HepG2 (cell line): Measurements from ENCODE around the gene NFS1. TPM values are rescaled to one million over a fixed set of nuclear protein-coding genes. Genes with fewer than 3 reads are reported as not detected.

Source experiments
- FOXM1 ChIP-seq: sonication (generic); formaldehyde crosslinking; IDR thresholded peaks from 2 replicates; pipeline ENCODE4 v1.5.0; 2020; ENCODE audit warnings: missing genetic modification reagents
- HNF4G ChIP-seq, 2 experiments: sonication (generic) in 1 of 2; formaldehyde crosslinking in 1 of 2; IDR thresholded peaks; 2 replicates each; pipeline versions ENCODE4 v1.4.0 to v1.6.1; 2011 to 2020; ENCODE audit warnings: borderline replicate concordance in 2 of 2, low read depth in 2 of 2, mild to moderate bottlenecking in 2 of 2, low read length in 1 of 2, missing genetic modification reagents in 1 of 2, moderate library complexity in 1 of 2
- JARID2 ChIP-seq: sonication (generic); formaldehyde crosslinking; IDR thresholded peaks from 2 replicates; pipeline ENCODE4 v1.8.1; 2023; ENCODE audit warnings: missing genetic modification reagents, inconsistent platforms; ENCODE audit not compliant: insufficient replicate concordance
- MIXL1 ChIP-seq: IDR thresholded peaks from 2 replicates; pipeline ENCODE4 v1.6.1; 2016
- NR2F6 ChIP-seq, 2 experiments: IDR thresholded peaks; 2 replicates each; pipeline ENCODE4 v1.6.1; 2016; ENCODE audit warnings: antibody characterized with exemption in 1 of 2, mild to moderate bottlenecking in 1 of 2
- PHF8 ChIP-seq: sonication (generic); formaldehyde crosslinking; IDR thresholded peaks from 2 replicates; pipeline ENCODE4 v1.5.0; 2020; ENCODE audit warnings: missing genetic modification reagents
- POLR2G ChIP-seq: fragments of 200-400 bp; formaldehyde crosslinking; IDR thresholded peaks from 2 replicates; pipeline ENCODE4 v1.6.1; 2018; ENCODE audit warnings: mild to moderate bottlenecking, low read depth, low read length, moderate library complexity
- TEAD3 ChIP-seq: optimal IDR thresholded peaks from 2 replicates; pipeline ENCODE3; 2016; ENCODE audit warnings: borderline replicate concordance
- U2AF1 ChIP-seq: fragments of 200-400 bp; formaldehyde crosslinking; optimal IDR thresholded peaks from 2 replicates; pipeline ENCODE3; 2017; ENCODE audit warnings: mild to moderate bottlenecking, low read depth, low read length
- ZNF256 ChIP-seq: sonication (generic); formaldehyde crosslinking; conservative IDR thresholded peaks from 2 replicates; pipeline ENCODE4 v1.4.0; 2020; ENCODE audit warnings: missing genetic modification reagents
- ZNF3 ChIP-seq: IDR thresholded peaks from 2 replicates; pipeline ENCODE4 v1.7.0; 2017; ENCODE audit warnings: inconsistent platforms
- ZNF431 ChIP-seq: sonication (generic); formaldehyde crosslinking; IDR thresholded peaks from 2 replicates; pipeline ENCODE4 v1.9.0; 2022; ENCODE audit warnings: missing genetic modification reagents, low read depth, mild to moderate bottlenecking, borderline replicate concordance
- ZNF501 ChIP-seq: sonication (generic); formaldehyde crosslinking; IDR thresholded peaks from 2 replicates; pipeline ENCODE4 v1.5.1; 2020; ENCODE audit warnings: mild to moderate bottlenecking, moderate library complexity, missing genetic modification reagents
- ZNF614 ChIP-seq: IDR thresholded peaks from 2 replicates; pipeline ENCODE4 v1.6.1; 2018; ENCODE audit warnings: missing biosample characterization, missing genetic modification reagents, inconsistent platforms, borderline replicate concordance
- ZNF790 ChIP-seq: sonication (generic); formaldehyde crosslinking; IDR thresholded peaks from 2 replicates; pipeline ENCODE4 v1.8.0; 2022; ENCODE audit warnings: missing genetic modification reagents, mild to moderate bottlenecking, borderline replicate concordance
- polyA plus RNA-seq, 8 experiments: library from polyadenylated mRNA; depleted of rRNA in 3 of 8; stranded (reverse) in 7 of 8; unstranded in 1 of 8; fragments of >200 nt; fragmentation: Illumina TruSeq in 4 of 8; extraction: Trizol in 4 of 8; gene quantifications; 2 replicates each; pipeline versions ENCODE4 v1.2.1 to v1.2.3, GENCODE V29; 2011 to 2016; ENCODE audit warnings: low read depth in 4 of 8, missing spikeins in 1 of 8, mixed read lengths in 1 of 8; ENCODE audit not compliant: insufficient read depth in 1 of 8
- total RNA-seq, 5 experiments: library from RNA; depleted of rRNA; stranded (reverse); fragments of >200 nt; fragmentation: Illumina TruSeq; extraction: Trizol; gene quantifications; 2 replicates each; pipeline ENCODE4 v1.2.3, GENCODE V29; 2016; ENCODE audit warnings: low read depth in 1 of 5
- TF ChIP-seq, protein P1 (sequence below): sonication (generic); formaldehyde crosslinking; IDR thresholded peaks from 2 replicates; pipeline ENCODE4 v1.9.0; 2021; ENCODE audit warnings: mild to moderate bottlenecking, missing genetic modification reagents
- TF ChIP-seq, protein P2 (sequence below): sonication (generic); formaldehyde crosslinking; IDR thresholded peaks from 2 replicates; pipeline ENCODE4 v1.4.0; 2020; ENCODE audit warnings: missing genetic modification reagents
- TF ChIP-seq, protein P3 (sequence below): sonication (generic); formaldehyde crosslinking; IDR thresholded peaks from 2 replicates; pipeline ENCODE4 v1.5.0; 2020; ENCODE audit warnings: mild to moderate bottlenecking, missing genetic modification reagents
- TF ChIP-seq, protein P4 (sequence below): sonication (generic); formaldehyde crosslinking; IDR thresholded peaks from 2 replicates; pipeline ENCODE4 v1.4.0; 2020; ENCODE audit warnings: missing genetic modification reagents, borderline replicate concordance

Gene NFS1
- total and polyA plus RNA-seq, 2 of the 13 experiments (the other 11 are each of a cell fraction or from before 2014, with no cell fraction given) = 65.9 to 88.1 TPM

GRCh38 chr20:35700625-35701148, 1.5 kb upstream of the NFS1 start (continued):
- TF ChIP-seq ZNF614 (CRISPR knock-in tag) (no peak), ZNF501 (CRISPR knock-in tag) (no peak), PHF8 (CRISPR knock-in tag) (no peak), FOXM1 (no peak), U2AF1 (no peak), ZNF431 (no peak), ZNF256 (CRISPR knock-in tag) (no peak), POLR2G (peak; percentile 60), MIXL1 (CRISPR knock-in tag) (peak; percentile 28), NR2F6 (IDR thresholded peaks at IDR 0.05) (no peak), NR2F6 (CRISPR knock-in tag; IDR thresholded peaks at IDR 0.05) (no peak), JARID2 (CRISPR knock-in tag) (no peak), ZNF790 (no peak), HNF4G (IDR thresholded peaks at IDR 0.05; ENCODE audit: borderline replicate concordance, low read depth, low read length) (no peak), HNF4G (CRISPR knock-in tag; IDR thresholded peaks at IDR 0.05; ENCODE audit: borderline replicate concordance, low read depth) (no peak), TEAD3 (no peak), ZNF3 (CRISPR knock-in tag) (no peak)
- TF ChIP-seq, protein P1, sequence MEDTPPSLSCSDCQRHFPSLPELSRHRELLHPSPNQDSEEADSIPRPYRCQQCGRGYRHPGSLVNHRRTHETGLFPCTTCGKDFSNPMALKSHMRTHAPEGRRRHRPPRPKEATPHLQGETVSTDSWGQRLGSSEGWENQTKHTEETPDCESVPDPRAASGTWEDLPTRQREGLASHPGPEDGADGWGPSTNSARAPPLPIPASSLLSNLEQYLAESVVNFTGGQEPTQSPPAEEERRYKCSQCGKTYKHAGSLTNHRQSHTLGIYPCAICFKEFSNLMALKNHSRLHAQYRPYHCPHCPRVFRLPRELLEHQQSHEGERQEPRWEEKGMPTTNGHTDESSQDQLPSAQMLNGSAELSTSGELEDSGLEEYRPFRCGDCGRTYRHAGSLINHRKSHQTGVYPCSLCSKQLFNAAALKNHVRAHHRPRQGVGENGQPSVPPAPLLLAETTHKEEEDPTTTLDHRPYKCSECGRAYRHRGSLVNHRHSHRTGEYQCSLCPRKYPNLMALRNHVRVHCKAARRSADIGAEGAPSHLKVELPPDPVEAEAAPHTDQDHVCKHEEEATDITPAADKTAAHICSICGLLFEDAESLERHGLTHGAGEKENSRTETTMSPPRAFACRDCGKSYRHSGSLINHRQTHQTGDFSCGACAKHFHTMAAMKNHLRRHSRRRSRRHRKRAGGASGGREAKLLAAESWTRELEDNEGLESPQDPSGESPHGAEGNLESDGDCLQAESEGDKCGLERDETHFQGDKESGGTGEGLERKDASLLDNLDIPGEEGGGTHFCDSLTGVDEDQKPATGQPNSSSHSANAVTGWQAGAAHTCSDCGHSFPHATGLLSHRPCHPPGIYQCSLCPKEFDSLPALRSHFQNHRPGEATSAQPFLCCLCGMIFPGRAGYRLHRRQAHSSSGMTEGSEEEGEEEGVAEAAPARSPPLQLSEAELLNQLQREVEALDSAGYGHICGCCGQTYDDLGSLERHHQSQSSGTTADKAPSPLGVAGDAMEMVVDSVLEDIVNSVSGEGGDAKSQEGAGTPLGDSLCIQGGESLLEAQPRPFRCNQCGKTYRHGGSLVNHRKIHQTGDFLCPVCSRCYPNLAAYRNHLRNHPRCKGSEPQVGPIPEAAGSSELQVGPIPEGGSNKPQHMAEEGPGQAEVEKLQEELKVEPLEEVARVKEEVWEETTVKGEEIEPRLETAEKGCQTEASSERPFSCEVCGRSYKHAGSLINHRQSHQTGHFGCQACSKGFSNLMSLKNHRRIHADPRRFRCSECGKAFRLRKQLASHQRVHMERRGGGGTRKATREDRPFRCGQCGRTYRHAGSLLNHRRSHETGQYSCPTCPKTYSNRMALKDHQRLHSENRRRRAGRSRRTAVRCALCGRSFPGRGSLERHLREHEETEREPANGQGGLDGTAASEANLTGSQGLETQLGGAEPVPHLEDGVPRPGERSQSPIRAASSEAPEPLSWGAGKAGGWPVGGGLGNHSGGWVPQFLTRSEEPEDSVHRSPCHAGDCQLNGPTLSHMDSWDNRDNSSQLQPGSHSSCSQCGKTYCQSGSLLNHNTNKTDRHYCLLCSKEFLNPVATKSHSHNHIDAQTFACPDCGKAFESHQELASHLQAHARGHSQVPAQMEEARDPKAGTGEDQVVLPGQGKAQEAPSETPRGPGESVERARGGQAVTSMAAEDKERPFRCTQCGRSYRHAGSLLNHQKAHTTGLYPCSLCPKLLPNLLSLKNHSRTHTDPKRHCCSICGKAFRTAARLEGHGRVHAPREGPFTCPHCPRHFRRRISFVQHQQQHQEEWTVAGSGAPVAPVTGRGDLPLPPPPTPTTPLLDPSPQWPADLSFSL (CRISPR knock-in tag) = no peak
- TF ChIP-seq, protein P2, sequence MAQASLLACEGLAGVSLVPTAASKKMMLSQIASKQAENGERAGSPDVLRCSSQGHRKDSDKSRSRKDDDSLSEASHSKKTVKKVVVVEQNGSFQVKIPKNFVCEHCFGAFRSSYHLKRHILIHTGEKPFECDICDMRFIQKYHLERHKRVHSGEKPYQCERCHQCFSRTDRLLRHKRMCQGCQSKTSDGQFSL (CRISPR knock-in tag) = no peak
- TF ChIP-seq, protein P3, sequence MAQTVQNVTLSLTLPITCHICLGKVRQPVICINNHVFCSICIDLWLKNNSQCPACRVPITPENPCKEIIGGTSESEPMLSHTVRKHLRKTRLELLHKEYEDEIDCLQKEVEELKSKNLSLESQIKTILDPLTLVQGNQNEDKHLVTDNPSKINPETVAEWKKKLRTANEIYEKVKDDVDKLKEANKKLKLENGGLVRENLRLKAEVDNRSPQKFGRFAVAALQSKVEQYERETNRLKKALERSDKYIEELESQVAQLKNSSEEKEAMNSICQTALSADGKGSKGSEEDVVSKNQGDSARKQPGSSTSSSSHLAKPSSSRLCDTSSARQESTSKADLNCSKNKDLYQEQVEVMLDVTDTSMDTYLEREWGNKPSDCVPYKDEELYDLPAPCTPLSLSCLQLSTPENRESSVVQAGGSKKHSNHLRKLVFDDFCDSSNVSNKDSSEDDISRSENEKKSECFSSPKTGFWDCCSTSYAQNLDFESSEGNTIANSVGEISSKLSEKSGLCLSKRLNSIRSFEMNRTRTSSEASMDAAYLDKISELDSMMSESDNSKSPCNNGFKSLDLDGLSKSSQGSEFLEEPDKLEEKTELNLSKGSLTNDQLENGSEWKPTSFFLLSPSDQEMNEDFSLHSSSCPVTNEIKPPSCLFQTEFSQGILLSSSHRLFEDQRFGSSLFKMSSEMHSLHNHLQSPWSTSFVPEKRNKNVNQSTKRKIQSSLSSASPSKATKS = no peak
- TF ChIP-seq, protein P4, sequence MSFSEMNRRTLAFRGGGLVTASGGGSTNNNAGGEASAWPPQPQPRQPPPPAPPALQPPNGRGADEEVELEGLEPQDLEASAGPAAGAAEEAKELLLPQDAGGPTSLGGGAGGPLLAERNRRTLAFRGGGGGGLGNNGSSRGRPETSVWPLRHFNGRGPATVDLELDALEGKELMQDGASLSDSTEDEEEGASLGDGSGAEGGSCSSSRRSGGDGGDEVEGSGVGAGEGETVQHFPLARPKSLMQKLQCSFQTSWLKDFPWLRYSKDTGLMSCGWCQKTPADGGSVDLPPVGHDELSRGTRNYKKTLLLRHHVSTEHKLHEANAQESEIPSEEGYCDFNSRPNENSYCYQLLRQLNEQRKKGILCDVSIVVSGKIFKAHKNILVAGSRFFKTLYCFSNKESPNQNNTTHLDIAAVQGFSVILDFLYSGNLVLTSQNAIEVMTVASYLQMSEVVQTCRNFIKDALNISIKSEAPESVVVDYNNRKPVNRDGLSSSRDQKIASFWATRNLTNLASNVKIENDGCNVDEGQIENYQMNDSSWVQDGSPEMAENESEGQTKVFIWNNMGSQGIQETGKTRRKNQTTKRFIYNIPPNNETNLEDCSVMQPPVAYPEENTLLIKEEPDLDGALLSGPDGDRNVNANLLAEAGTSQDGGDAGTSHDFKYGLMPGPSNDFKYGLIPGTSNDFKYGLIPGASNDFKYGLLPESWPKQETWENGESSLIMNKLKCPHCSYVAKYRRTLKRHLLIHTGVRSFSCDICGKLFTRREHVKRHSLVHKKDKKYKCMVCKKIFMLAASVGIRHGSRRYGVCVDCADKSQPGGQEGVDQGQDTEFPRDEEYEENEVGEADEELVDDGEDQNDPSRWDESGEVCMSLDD (CRISPR knock-in tag) = no peak
